RWPE1 (cell line): Measurements from ENCODE around the gene ST8SIA1.
A peak's percentile ranks its signal among the peaks of the same experiment; 100 is the strongest.

Experiments
- CTCF ChIA-PET: fragments of 350-600 bp; sonication (Branson Sonifier 250); formaldehyde crosslinking; extraction: SDS; loops from one replicate; lab custom pipeline; 2021; lab: Yijun Ruan, JAX
- POLR2A ChIA-PET: fragments of 400-600 bp; formaldehyde crosslinking; extraction: SDS; loops from one replicate; lab custom pipeline; 2020; ENCODE audit warnings: antibody characterized with exemption; ENCODE audit not compliant: low non-redundant PET; lab: Yijun Ruan, JAX
- DNase-seq: peaks from one replicate; pipeline ENCODE4 v3.0.0; 2012; ENCODE audit warnings: low spot score
- H3K27ac ChIP-seq: fragments of 450-650 bp; 2 replicates; pipeline ENCODE4 v1.5.1; 2017
- CTCF ChIP-seq: fragments of 450-650 bp; conservative IDR thresholded peaks from 2 replicates; pipeline ENCODE4 v1.5.1; 2017; ENCODE audit warnings: low read depth, mild to moderate bottlenecking

Gene ST8SIA1

GRCh38 chr12:22234561-22234960 lies 99.9 kb downstream of the ST8SIA1 start:
- DNase-seq, result peak; percentile 6
- ChIA-PET POLR2A (no interaction called here), CTCF (interaction anchor here (0.6 kb wide), 1 partner anchor 680 kb away, joined by 3 read pairs; no protein-coding TSS in a partner anchor)
- TF ChIP-seq CTCF, result no peak
- no peak overlapping the region for H3K27ac ChIP-seq

- TF ChIP-seq CTCF, result no peak
- DNase-seq, result peak; percentile 5
- ChIA-PET CTCF (interaction anchor here (0.7 kb wide), 1 partner anchor 404 kb away, joined by 3 read pairs; no protein-coding TSS in a partner anchor), POLR2A (no interaction called here)
- no peak overlapping the region for H3K27ac ChIP-seq
These were observed 102.7 kb downstream of the ST8SIA1 start for GRCh38 chr12:22231836-22232235.

GRCh38 chr12:22231078-22231477 lies 103.4 kb downstream of the ST8SIA1 start:
- no peak for DNase-seq
- POLR2A ChIA-PET, result no interaction called here
- CTCF ChIA-PET, result no interaction called here
- H3K27ac ChIP-seq, result no peak overlapping the region
- no peak for TF ChIP-seq CTCF

- no peak for TF ChIP-seq CTCF
- no peak overlapping the region for H3K27ac ChIP-seq
- POLR2A ChIA-PET, result no interaction called here
- no peak for DNase-seq
- CTCF ChIA-PET, result no interaction called here
These were observed 104.2 kb downstream of the ST8SIA1 start for GRCh38 chr12:22230280-22230794.

GRCh38 chr12:22229652-22230279 lies 104.7 kb downstream of the ST8SIA1 start:
- TF ChIP-seq CTCF, result no peak
- POLR2A ChIA-PET, result no interaction called here
- no peak overlapping the region for H3K27ac ChIP-seq
- DNase-seq, result no peak
- CTCF ChIA-PET, result no interaction called here

- ChIA-PET CTCF (no interaction called here), POLR2A (no interaction called here)
- DNase-seq, result no peak
- no peak for TF ChIP-seq CTCF
- H3K27ac ChIP-seq, result no peak overlapping the region
These were observed 106.3 kb downstream of the ST8SIA1 start for GRCh38 chr12:22228022-22228875.
